Lung (tissue), 12 donors: Measurements from ENCODE around the gene MUC5B. TPM values are rescaled to one million over a fixed set of nuclear protein-coding genes. Genes with fewer than 3 reads are reported as not detected.

Experiments used
- ATAC-seq: fragments of 200-7000 bp; cut with Tn5 transposase; one replicate; pipeline ENCODE4 v1.9.1; 2020; ENCODE audit warnings: moderate number of reproducible peaks; ENCODE audit not compliant: insufficient read depth, low FRiP score
- DNase-seq, 3 donors: peaks; one replicate each; pipeline ENCODE4 v3.0.0-alpha.2; 2013 to 2017
- H3K27ac ChIP-seq, 2 donors: one replicate each; pipeline ENCODE4 v1.5.1; 2013; ENCODE audit warnings: mild to moderate bottlenecking in 2 of 2, moderate library complexity in 2 of 2, control low read depth in 1 of 2, inconsistent platforms in 1 of 2, low read depth in 1 of 2, low read length in 1 of 2
- H3K27me3 ChIP-seq, 3 donors: one replicate each; pipeline ENCODE4 v1.5.1; 2013; ENCODE audit warnings: low read length in 2 of 3; ENCODE audit not compliant: control insufficient read depth in 3 of 3, insufficient read depth in 3 of 3
- H3K36me3 ChIP-seq, 4 donors: one replicate each; pipeline ENCODE4 v1.5.1; 2013; ENCODE audit warnings: low read length in 4 of 4, mild to moderate bottlenecking in 1 of 4, moderate library complexity in 1 of 4; ENCODE audit not compliant: control insufficient read depth in 4 of 4, insufficient read depth in 4 of 4
- H3K4me1 ChIP-seq, 5 donors: one replicate each; pipeline ENCODE4 v1.5.1; 2013; ENCODE audit warnings: low read length in 5 of 5, mild to moderate bottlenecking in 2 of 5, moderate library complexity in 1 of 5; ENCODE audit not compliant: control insufficient read depth in 5 of 5, insufficient read depth in 5 of 5
- H3K4me3 ChIP-seq: one replicate; pipeline ENCODE4 v1.5.1; 2013; ENCODE audit warnings: mild to moderate bottlenecking, control low read depth, moderate library complexity
- H3K9ac ChIP-seq, 2 donors: one replicate each; pipeline ENCODE4 v1.5.1; 2013; ENCODE audit warnings: low read length in 2 of 2, control low read depth in 1 of 2; ENCODE audit not compliant: insufficient read depth in 1 of 2
- H3K9me3 ChIP-seq, 4 donors: one replicate each; pipeline ENCODE4 v1.5.1; 2013; ENCODE audit warnings: low read length in 3 of 4, mild to moderate bottlenecking in 1 of 4, moderate library complexity in 1 of 4; ENCODE audit not compliant: control insufficient read depth in 4 of 4, insufficient read depth in 3 of 4
- CTCF ChIP-seq: IDR thresholded peaks from 2 replicates; pipeline ENCODE4 v1.5.1; 2012; ENCODE audit warnings: mild to moderate bottlenecking; ENCODE audit errors: control extremely low read depth, extremely low read depth
- WGBS, 2 donors: extraction: QIAGEN DNeasy Blood & Tissue Kit; methylation state at CpG; one replicate each; pipeline ENCODE4 v1.1.7; 2013; 5-methylcytosine and 5-hydroxymethylcytosine counted together
- polyA plus RNA-seq, 2 donors: library from polyadenylated mRNA; stranded (reverse); fragments of 200-250 nt; gene quantifications; one replicate each; pipeline ENCODE4 v1.2.1, GENCODE V29; 2013
- total RNA-seq, 2 donors: library from RNA; depleted of rRNA in 1 of 2; stranded (reverse); fragments of >200 nt in 1 of 2; gene quantifications; one replicate each; pipeline ENCODE4 v1.2.1, GENCODE V29; 2014 to 2021
- donor health status: control.
- donor health status: control.
- donor health status: Bipolar disorder and iron deficiency.
- donor health status: healthy.
- donor health status: DM: yes; HTN: yes; CAD: no.

The MUC5B gene
- total and polyA plus RNA-seq, 4 donors: 5.6 to 181 (median 28.2) TPM

- Histone ChIP-seq H3K4me1 (no peaks in the 10 kb centered on the region), H3K9me3 (peaks cover 0 to 5% (median 0%) of the 10 kb centered on the region in 4 donors), H3K4me3 (no peak overlapping the region), H3K27ac (no peak overlapping the region), H3K9ac (no peak overlapping the region), H3K27me3 (no peaks in the 10 kb centered on the region), H3K36me3 (no peaks in the 10 kb centered on the region)
- DNase-seq: no peak
- ATAC-seq: no peak
- 88 to 97% methylated on average over 38 of the region's 38 CpGs for WGBS, 2 donors
- no peak for TF ChIP-seq CTCF
These were observed 29.7 kb downstream of the MUC5B start for GRCh38 chr11:1252371-1253102.

GRCh38 chr11:1253103-1253485, 30.2 kb downstream of the MUC5B start:
- no peaks in the 10 kb centered on the region for H3K27me3 ChIP-seq
- H3K4me3 ChIP-seq: no peak overlapping the region
- H3K9ac ChIP-seq: no peak overlapping the region
- H3K9me3 ChIP-seq: peaks cover 0 to 5% (median 0%) of the 10 kb centered on the region in 4 donors
- no peaks in the 10 kb centered on the region for H3K4me1 ChIP-seq
- DNase-seq (no peak), ATAC-seq (no peak)
- 83 to 93% methylated on average over 9 of the region's 9 CpGs for WGBS, 2 donors
- no peak overlapping the region for H3K27ac ChIP-seq
- no peak for TF ChIP-seq CTCF
- no peaks in the 10 kb centered on the region for H3K36me3 ChIP-seq

- Histone ChIP-seq H3K27ac (no peak overlapping the region), H3K4me1 (no peaks in the 10 kb centered on the region), H3K36me3 (no peaks in the 10 kb centered on the region), H3K9ac (no peak overlapping the region), H3K9me3 (peaks cover 0 to 5% (median 0%) of the 10 kb centered on the region in 4 donors), H3K27me3 (no peaks in the 10 kb centered on the region), H3K4me3 (no peak overlapping the region)
- ATAC-seq: no peak
- no peak for DNase-seq
- 87 to 98% methylated on average over 22 of the region's 22 CpGs for WGBS, 2 donors
- no peak for TF ChIP-seq CTCF
These were observed 31.3 kb downstream of the MUC5B start for GRCh38 chr11:1254086-1254648.
